ENCODE measurements around the gene NAIF1. TPM values are rescaled to one million over a fixed set of nuclear protein-coding genes. Genes with fewer than 3 reads are reported as not detected.
"Not testable (repeated sequence)": the region's sequence is repeated elsewhere in the genome, so short reads cannot be mapped to it uniquely, and the experiment has no call there.

Gene NAIF1
- total RNA-seq, result 10.1 and 16.3 TPM in 2 replicates

DNA sequence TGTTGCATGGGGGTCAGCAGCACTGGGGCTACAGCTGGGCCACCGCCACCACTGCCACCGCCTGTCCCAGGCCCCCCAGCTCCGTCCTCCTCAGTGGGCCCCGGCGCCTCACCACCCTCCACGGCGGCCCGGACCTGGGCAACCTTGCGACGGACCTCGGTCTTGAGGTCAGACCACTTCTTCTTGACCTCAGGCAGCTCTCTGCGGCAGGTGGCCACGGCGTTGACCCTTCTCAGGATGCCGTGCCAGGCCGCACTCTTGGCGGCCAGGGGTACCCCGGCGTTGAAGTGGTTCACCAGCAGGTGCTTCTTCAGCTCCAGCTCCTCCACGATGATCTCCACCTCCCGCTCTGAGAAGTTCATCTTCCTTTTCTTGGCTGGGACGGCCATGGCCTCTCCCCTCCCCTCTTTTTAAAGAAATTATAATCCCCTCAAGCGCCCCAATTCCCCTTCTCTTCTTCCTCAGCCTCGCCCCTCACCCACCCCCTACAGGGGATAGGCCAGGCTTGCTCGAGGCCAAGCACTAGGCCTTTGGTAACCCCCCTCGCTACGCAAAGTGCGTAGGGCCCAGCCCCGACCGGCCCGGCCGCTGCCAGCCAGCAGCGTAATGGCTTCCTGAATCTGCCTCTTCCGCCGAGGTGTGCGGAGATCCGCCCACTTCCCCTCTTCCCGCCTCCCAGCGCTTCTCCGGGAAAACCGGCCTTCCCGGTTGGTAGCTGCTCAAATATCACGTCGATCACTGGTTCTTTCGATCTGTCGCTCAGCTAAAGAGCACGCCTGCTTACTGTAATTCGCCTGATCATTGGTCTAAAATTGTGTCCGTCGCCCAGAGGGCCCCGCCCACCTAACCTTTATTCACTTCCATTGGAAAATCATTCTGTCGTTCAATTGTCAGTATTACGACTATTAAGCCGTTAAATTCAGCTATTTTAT, at the start of gene NAIF1:
NAIF1 (minus strand) TSS at position 608 of the 932 bp plus-strand sequence; CDS start at position 389, 219 bp downstream.
- peak; percentile 98 for DNase-seq (ENCODE audit: low read depth, low spot score)

DNA sequence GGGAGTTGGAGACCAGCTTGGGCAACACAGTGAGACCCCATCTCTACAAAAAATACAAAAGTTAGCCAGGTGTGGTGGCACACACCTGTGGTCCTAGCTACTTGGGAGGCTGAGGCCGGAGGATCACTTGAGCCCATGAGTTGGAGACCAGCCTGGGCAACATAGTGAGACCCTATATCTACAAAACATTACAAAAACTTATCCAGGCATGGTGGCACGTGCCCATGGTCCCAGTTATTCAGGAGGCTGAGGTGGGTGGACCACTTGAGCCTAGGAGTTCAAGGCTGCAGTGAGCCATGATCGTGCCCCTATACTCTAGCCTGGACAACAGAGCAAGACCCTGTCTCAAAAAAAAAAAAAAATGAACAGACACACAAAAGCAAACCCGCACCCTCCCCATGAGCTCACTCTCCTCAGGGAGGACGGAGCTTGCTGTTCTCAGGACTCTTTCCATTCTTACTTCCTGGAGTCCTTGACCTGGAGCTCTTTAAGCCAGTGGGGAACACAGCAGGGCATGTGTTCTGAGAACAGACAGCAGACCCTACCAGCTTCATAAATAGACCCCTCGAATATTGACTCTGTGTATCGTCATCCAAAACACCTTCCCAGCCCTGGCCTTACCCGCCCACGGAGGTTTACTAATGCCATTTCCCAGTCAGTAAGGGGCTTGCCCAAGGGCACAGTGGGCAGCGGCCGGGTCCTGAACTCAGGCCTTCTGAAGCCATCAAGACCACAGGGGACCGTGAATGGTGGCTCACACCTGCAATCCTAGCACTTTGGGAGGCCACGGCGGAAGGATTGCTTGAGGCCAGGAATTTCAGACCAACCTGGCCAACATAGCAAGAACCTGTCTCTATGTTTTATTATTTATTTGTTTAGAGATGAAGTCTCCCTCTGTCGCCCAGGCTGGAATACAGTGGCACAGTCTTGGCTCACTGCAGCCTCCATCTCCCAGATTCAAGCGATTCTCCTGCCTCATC, 49.3 kb upstream of the NAIF1 start:
- no peak for DNase-seq (ENCODE audit: low read depth, low spot score)

DNA sequence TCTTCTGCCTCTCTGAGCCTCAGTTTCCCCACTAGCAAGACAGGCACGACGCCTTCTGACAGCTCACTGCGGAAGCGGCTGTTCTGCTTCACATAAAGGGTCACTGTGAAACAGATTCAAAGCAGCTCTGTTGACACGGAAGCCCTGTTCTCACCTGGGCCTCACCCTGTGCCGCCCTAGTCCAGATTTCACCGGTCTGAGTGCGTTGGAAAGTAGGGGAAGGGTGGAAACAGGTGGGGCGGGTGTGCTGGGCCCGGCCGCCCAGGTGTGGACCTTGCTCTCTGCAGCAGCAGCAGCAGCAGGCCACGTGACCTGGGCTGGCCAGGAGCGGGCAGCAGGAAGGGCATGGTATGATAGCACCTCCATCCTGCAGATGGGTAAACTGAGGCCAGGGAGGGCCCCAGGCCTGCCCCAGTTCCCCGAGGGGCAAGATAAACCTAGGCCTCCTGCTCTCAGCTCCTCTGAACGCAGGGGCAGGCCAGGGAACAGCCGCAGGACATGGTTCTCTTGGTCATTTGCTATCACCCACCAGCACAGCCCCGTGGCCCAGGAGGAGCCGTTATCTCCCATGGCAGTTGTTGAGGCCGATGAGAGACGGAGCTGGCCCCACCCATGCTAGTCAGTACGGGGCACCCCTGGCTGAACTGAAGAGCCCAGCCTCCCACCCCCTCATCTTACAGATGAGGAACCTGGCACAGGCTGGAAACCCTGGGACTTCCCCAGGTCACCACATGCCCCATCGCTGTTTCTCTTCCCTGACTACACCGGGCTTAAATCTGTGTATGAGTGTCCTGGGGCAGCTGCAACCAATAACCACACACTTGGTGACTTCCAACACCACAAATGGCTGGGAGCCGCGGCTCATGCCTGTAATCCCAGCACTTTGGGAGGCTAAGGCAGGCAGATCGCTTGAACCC, 48.3 kb upstream of the NAIF1 start:
- no peak for DNase-seq (ENCODE audit: low read depth, low spot score)

GRCh38 chr9:128114326-128115186, 47.4 kb upstream of the NAIF1 start:
- no peak for DNase-seq (ENCODE audit: low read depth, low spot score)

- DNase-seq (ENCODE audit: low read depth, low spot score), result no peak
Observed at GRCh38 chr9:128113526-128114325, 46.6 kb upstream of the NAIF1 start.

DNA sequence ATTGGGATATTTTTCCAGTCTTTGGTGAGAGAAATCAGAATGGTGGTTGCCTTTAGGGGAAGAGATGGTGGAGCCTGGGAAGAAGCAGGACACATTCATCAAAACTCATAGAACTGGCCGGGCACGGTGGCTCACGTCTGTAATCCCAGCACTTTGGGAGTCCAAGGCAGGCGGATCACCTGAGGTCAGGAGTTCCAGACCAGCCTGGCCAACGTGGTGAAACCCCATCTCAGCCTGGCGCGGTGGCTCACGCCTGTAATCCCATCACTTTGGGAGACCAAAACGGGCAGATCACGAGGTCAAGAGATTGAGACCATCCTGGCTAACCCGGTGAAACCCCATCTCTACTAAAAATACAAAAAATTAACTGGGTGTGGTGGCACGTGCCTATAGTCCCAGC, 44.6 kb upstream of the NAIF1 start:
- not testable (repeated sequence) for DNase-seq (ENCODE audit: low read depth, low spot score)

DNA sequence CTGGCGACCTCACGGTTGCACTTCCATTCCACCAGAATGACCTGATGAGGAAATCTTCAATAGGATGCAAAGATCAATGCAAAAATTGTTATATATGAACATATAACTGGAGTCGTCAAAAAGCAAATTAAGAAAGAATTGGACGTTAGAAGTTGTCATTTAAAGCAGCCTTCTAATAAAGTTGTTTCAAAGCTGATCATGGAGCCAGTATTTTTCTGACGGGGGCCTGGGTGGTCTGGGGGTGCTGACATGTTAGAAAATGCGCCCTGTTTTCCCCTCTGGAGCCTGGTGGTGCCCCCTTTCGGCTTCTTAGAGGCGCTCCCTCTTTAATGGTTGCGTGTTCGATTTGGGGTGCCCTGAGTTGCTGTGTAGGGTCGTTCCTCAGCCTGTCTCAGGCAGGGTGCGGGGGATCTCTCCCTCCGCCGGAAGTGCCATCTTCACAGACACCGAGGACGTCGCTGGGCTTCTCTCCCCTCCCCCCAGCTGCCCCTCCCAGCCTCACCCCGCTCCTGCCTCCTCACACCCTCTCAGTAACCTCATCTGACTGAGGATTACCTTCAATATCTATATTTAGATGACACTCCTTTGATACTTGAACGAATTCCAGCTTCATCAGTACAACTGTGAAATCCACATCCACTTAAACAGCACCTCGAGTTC, 42.1 kb upstream of the NAIF1 start:
- DNase-seq (ENCODE audit: low read depth, low spot score), result no peak

DNA sequence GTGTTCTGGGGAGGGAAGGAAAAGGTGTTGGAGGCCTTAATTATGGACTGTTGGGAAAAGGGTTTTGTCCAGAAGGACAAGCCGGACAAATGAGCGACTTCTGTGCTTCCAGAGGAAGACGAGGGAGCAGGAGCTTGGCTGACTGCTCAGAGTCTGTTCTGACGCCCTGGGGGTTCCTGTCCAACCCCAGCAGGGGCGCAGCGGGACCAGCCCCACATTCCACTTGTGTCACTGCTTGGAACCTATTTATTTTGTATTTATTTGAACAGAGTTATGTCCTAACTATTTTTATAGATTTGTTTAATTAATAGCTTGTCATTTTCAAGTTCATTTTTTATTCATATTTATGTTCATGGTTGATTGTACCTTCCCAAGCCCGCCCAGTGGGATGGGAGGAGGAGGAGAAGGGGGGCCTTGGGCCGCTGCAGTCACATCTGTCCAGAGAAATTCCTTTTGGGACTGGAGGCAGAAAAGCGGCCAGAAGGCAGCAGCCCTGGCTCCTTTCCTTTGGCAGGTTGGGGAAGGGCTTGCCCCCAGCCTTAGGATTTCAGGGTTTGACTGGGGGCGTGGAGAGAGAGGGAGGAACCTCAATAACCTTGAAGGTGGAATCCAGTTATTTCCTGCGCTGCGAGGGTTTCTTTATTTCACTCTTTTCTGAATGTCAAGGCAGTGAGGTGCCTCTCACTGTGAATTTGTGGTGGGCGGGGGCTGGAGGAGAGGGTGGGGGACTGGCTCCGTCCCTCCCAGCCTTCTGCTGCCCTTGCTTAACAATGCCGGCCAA, 41.3 kb upstream of the NAIF1 start:
- DNase-seq (ENCODE audit: low read depth, low spot score), result no peak

DNA sequence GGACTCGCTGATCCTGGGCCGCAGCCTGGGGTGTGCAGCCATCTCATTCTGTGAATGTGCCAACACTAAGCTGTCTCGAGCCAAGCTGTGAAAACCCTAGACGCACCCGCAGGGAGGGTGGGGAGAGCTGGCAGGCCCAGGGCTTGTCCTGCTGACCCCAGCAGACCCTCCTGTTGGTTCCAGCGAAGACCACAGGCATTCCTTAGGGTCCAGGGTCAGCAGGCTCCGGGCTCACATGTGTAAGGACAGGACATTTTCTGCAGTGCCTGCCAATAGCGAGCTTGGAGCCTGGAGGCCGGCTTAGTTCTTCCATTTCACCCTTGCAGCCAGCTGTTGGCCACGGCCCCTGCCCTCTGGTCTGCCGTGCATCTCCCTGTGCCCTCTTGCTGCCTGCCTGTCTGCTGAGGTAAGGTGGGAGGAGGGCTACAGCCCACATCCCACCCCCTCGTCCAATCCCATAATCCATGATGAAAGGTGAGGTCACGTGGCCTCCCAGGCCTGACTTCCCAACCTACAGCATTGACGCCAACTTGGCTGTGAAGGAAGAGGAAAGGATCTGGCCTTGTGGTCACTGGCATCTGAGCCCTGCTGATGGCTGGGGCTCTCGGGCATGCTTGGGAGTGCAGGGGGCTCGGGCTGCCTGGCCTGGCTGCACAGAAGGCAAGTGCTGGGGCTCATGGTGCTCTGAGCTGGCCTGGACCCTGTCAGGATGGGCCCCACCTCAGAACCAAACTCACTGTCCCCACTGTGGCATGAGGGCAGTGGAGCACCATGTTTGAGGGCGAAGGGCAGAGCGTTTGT, 40.5 kb upstream of the NAIF1 start:
- DNase-seq (ENCODE audit: low read depth, low spot score), result no peak

DNA sequence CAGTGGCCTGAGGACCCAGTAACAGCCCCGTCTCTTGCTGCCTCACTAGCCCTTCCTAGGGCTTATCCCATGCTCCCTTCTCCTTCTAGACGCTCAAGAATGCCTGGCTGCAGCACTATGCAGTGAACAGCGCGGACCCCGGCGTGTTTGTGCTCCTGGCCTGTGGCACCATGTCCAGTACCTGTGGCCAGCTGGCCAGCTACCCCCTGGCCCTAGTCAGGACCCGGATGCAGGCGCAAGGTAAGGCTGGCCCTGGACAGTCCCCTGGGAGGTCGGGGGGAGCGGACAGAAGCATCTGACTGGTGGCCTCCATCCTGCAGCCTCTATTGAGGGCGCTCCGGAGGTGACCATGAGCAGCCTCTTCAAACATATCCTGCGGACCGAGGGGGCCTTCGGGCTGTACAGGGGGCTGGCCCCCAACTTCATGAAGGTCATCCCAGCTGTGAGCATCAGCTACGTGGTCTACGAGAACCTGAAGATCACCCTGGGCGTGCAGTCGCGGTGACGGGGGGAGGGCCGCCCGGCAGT, 39.9 kb upstream of the NAIF1 start:
- DNase-seq (ENCODE audit: low read depth, low spot score), result no peak

- no peak for DNase-seq (ENCODE audit: low read depth, low spot score)
Observed at GRCh38 chr9:128106181-128106939, 39.2 kb upstream of the NAIF1 start.

- DNase-seq (ENCODE audit: low read depth, low spot score), result no peak
Observed at GRCh38 chr9:128105538-128106175, 38.5 kb upstream of the NAIF1 start.

DNA sequence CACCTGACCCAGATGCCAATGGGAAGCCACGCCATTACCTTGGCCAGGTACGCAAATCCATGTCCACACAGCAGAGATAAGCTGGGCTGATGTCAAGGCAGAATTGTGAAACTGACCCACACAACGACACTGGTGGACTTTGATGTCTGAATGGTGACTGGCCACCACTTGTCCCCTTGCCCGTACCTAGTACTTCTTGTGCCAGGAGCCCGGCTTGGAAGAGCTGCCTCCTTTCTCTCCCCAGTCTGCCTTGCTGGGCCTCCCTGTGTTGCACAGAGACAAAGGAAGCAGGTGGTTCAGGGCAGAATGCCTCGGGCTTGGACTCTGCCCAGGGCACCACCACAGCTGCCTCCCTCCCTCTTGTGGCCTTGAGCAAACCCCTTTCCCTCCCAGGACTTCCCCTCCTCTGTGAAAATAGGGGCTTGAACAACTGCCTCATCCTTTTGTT, 37.1 kb upstream of the NAIF1 start:
- DNase-seq (ENCODE audit: low read depth, low spot score), result no peak

DNA sequence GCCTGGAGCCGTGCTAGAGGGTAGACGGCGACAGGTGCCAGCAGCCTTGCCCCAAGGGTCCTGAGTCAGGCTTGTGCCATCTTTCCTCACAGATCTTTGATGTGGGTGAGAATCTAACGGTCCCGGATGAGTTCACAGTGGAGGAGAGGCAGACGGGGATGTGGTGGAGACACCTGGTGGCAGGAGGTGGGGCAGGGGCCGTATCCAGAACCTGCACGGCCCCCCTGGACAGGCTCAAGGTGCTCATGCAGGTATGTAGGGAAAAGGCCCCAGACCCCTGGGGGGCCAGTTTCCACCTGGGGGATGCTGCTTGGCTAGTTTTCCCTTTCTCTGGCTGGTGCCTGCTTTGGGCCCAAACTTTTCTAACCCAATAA, 36.5 kb upstream of the NAIF1 start:
- no peak for DNase-seq (ENCODE audit: low read depth, low spot score)

DNA sequence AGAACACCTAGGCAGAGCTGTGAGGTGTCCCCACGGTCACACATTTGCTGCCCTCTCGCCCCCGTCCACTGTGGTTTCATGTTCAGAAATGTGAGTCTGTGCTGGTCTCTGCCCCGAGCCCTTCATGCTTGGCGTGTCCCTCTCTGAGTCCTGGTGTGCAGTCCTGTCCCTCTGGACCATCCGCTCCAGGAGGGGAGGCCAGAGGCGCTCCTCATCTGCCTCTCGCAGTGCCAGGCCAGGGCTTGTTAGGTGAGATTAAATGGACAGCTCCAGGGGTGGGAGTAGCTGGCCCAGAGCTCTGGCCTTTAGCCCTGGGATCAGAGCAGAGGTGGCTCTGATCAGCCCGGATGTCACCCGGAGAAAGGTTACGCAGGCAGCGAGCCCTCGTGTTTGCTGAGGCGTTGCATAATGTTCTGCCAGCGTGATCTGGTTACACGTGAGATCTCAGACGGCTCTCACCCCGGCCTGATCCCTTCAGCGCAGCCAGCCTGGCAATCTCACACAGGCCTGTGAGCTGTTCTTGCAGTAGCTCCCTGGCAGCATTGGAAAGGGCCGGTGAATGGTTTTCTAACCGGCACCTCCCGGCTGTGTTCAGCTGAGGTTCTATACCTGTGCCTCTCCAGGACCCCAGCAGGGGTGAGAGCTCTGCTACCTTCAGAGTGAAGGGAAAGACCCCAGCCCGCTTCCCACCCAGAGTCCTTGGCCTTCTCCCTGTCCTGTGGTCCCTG, 35.9 kb upstream of the NAIF1 start:
- no peak for DNase-seq (ENCODE audit: low read depth, low spot score)

Data from pulmonary artery endothelial cell (primary cell).